Measurements from ENCODE around the gene LMOD3. TPM values are rescaled to one million over a fixed set of nuclear protein-coding genes. Genes with fewer than 3 reads are reported as not detected.

LMOD3 gene
- total and polyA plus RNA-seq, 2 of the 4 experiments (the other 2 are of a cell fraction), result not detected

- TF ChIP-seq CTCF (conservative IDR thresholded peaks at IDR 0.05; ENCODE audit: low read depth, low read length) (no peak), ELK1 (IDR thresholded peaks at IDR 0.05; ENCODE audit: borderline replicate concordance, low read depth, low read length) (no peak), CHD1 (IDR thresholded peaks at IDR 0.05; ENCODE audit: low read depth, low read length) (no peak), CEBPB (IDR thresholded peaks at IDR 0.05; ENCODE audit: low read depth, low read length) (no peak), BHLHE40 (IDR thresholded peaks at IDR 0.05; ENCODE audit: low read depth, low read length) (no peak), NFE2L2 (IDR thresholded peaks at IDR 0.05; ENCODE audit: low read depth, low read length) (no peak), FOS (IDR thresholded peaks at IDR 0.05; ENCODE audit: low read depth, low read length) (no peak), RFX5 (IDR thresholded peaks at IDR 0.05; ENCODE audit: low read depth, low read length) (no peak), USF2 (IDR thresholded peaks at IDR 0.05; ENCODE audit: low read depth, low read length) (no peak), MAZ (IDR thresholded peaks at IDR 0.05; ENCODE audit: borderline replicate concordance, low read depth, low read length) (no peak), SMC3 (IDR thresholded peaks at IDR 0.05; ENCODE audit: low read depth, low read length) (no peak), MXI1 (IDR thresholded peaks at IDR 0.05; ENCODE audit: borderline replicate concordance, low read depth, low read length) (no peak), POLR2A (IDR thresholded peaks at IDR 0.05; ENCODE audit: low read depth, low read length) (no peak), MAFK (IDR thresholded peaks at IDR 0.05; ENCODE audit: low read depth, low read length) (no peak)
- H2BK15ac ChIP-seq (ENCODE audit: low read depth, low read length), result no peak overlapping the region
- H2BK20ac ChIP-seq (ENCODE audit: low read depth, low read length), result no peak overlapping the region
- no peak overlapping the region for H4K5ac ChIP-seq (ENCODE audit: low read depth, low read length)
- no peaks in the 10 kb centered on the region for H3K9me1 ChIP-seq (ENCODE audit: insufficient read depth, low read length)
- H2AK5ac ChIP-seq (ENCODE audit: low read depth, low read length), result no peak overlapping the region
- no peak overlapping the region for H3K23ac ChIP-seq (ENCODE audit: low read depth, low read length)
- H3K27me3 ChIP-seq (ENCODE audit: control insufficient read depth, insufficient read depth, low read length), result no peaks in the 10 kb centered on the region
- DNase-seq (no peak), ATAC-seq (ENCODE audit: low read depth) (no peak)
- ChIA-PET CTCF (interaction anchor here (1.2 kb wide), 1 partner anchor 13 kb away, joined by 3 read pairs; no protein-coding TSS in a partner anchor), POLR2A (ENCODE audit: unreplicated experiment) (no interaction called here)
- no peak overlapping the region for H2AFZ ChIP-seq (replicated peaks; ENCODE audit: low read length, poor library complexity)
- H2BK120ac ChIP-seq (ENCODE audit: low read depth, low read length), result no peak overlapping the region
- no peak overlapping the region for H3K4ac ChIP-seq (ENCODE audit: low read depth, low read length)
- H3K4me3 ChIP-seq (ENCODE audit: insufficient read depth, low read depth, low read length), result no peak overlapping the region
- peaks cover 10% of the 10 kb centered on the region for H3K36me3 ChIP-seq (ENCODE audit: control insufficient read depth, insufficient read depth, low read length)
- dilution Hi-C loops (cut with HindIII; ENCODE audit: low sequenced_read_pairs, unreplicated experiment), result no loop called here
- H3K14ac ChIP-seq (replicated peaks; ENCODE audit: low read depth, low read length), result no peak overlapping the region
- H3K9me3 ChIP-seq (ENCODE audit: control insufficient read depth, insufficient read depth, low read length), result no peaks in the 10 kb centered on the region
- H3K4me1 ChIP-seq (ENCODE audit: control insufficient read depth, insufficient read depth, low read length), result no peaks in the 10 kb centered on the region
- H3K27ac ChIP-seq (ENCODE audit: insufficient read depth, low read length), result no peak overlapping the region
- BruUV-seq (replicated peaks), result no TSS peak
- in situ Hi-C loops (cut with MboI; ENCODE audit: low sequenced_read_pairs), result no loop called here
- WGBS, 2 experiments (ENCODE audit: extremely low coverage in 2 of 2, insufficient read length in 1 of 2), result 93% methylated on average over 4 of the region's 5 CpGs; no CpG with 5 or more reads in 1 of the 2 experiments
- intact Hi-C loops (cut with micrococcal nuclease), result no loop called here
- H3K4me2 ChIP-seq (ENCODE audit: low read depth, low read length), result no peak overlapping the region
- H3K56ac ChIP-seq (ENCODE audit: extremely low read depth, insufficient read depth, low read length), result no peak overlapping the region
- H4K8ac ChIP-seq (ENCODE audit: low read depth in 2 of 2, low read length in 2 of 2), result no peak overlapping the region
- no peak overlapping the region for H4K91ac ChIP-seq (ENCODE audit: insufficient read depth, low read depth, low read length)
- H2BK5ac ChIP-seq (ENCODE audit: low read depth, low read length, poor library complexity, severe bottlenecking), result no peak overlapping the region
- H3K79me1 ChIP-seq (ENCODE audit: low read depth in 1 of 2, low read length in 2 of 2), result no peaks in the 10 kb centered on the region; a peak in 1 of 4 replicates
- H4K20me1 ChIP-seq (ENCODE audit: insufficient read depth, low read length), result no peaks in the 10 kb centered on the region; the same call in 1 of the 2 replicates
- H2AK9ac ChIP-seq (replicated peaks; ENCODE audit: low read depth, low read length, poor library complexity), result no peak overlapping the region
- H3K18ac ChIP-seq (ENCODE audit: low read depth, low read length), result no peak overlapping the region
- no peak overlapping the region for H3K9ac ChIP-seq (ENCODE audit: low read depth, low read length)
These were observed 14.6 kb downstream of the LMOD3 start for GRCh38 chr3:69107841-69108240.
